HG02798 (cell line): ENCODE results near the gene SMIM5.

Source experiments
- ATAC-seq: cut with Tn5 transposase; IDR thresholded peaks from one replicate; pipeline ENCODE4 v1.9.1; 2021; ENCODE audit warnings: mild to moderate bottlenecking; ENCODE audit not compliant: unreplicated experiment, poor library complexity

SMIM5 gene

GRCh38 chr17:75662511-75662910 lies 29.3 kb downstream of the SMIM5 start:
- no peak for ATAC-seq

GRCh38 chr17:75664099-75664549 lies 30.9 kb downstream of the SMIM5 start:
- ATAC-seq, result peak; percentile 72

- no peak for ATAC-seq
Observed at GRCh38 chr17:75665981-75666380, 32.7 kb downstream of the SMIM5 start.

- peak; percentile 91 for ATAC-seq
Observed at GRCh38 chr17:75666959-75667790, 33.9 kb downstream of the SMIM5 start, which contains the start of the genes RECQL5 and SAP30BP. RECQL5 (minus strand) TSS chr17:75667154; CDS start chr17:75666557, 597 bp downstream. SAP30BP (plus strand) TSS chr17:75667338; CDS start chr17:75667373, 35 bp downstream.

GRCh38 chr17:75667825-75668224 lies 34.6 kb downstream of the SMIM5 start:
- ATAC-seq, result no peak

GRCh38 chr17:75668489-75668888 lies 35.3 kb downstream of the SMIM5 start:
- no peak for ATAC-seq

GRCh38 chr17:75670868-75671267 lies 37.6 kb downstream of the SMIM5 start:
- ATAC-seq, result no peak

- no peak for ATAC-seq
Observed at GRCh38 chr17:75672011-75672410, 38.8 kb downstream of the SMIM5 start.

GRCh38 chr17:75673487-75673886 lies 40.3 kb downstream of the SMIM5 start:
- ATAC-seq, result no peak

GRCh38 chr17:75676461-75676860 lies 43.2 kb downstream of the SMIM5 start:
- ATAC-seq, result no peak

- ATAC-seq, result no peak
Observed at GRCh38 chr17:75679706-75680211, 46.5 kb downstream of the SMIM5 start.

GRCh38 chr17:75680431-75680830 lies 47.2 kb downstream of the SMIM5 start:
- ATAC-seq, result no peak

GRCh38 chr17:75681289-75681688 lies 48.1 kb downstream of the SMIM5 start:
- ATAC-seq, result no peak

- no peak for ATAC-seq
Observed at GRCh38 chr17:75683583-75683982, 50.3 kb downstream of the SMIM5 start.

GRCh38 chr17:75684249-75684648 lies 51.0 kb downstream of the SMIM5 start:
- no peak for ATAC-seq

- ATAC-seq, result no peak
Observed at GRCh38 chr17:75684924-75685323, 51.7 kb downstream of the SMIM5 start.

GRCh38 chr17:75685499-75685898 lies 52.3 kb downstream of the SMIM5 start:
- ATAC-seq, result no peak

GRCh38 chr17:75688209-75688825 lies 55.1 kb downstream of the SMIM5 start:
- no peak for ATAC-seq

GRCh38 chr17:75689441-75689873 lies 56.2 kb downstream of the SMIM5 start:
- ATAC-seq, result no peak
